Measurements from ENCODE around the gene KCNQ4.

DNA sequence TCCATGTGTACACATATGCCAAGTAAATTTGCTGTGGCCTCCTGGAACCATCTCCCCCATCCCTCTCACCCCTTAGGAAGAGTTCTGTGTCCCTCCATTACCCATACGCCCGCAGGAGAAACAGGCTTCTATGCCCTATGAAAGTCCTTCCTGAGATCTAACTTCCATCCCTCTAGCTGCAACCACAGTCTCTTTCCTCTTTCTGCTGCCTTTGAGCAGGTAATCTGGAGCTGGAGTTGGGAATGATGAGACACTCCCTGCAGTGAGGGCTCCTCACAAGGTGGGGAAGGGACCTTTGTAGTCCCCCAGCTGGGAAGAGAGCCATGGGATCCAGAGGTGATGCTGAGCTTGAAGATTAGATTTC is 2.0 kb upstream of the KCNQ4 start:
- no peak for TF ChIP-seq MAFK (IDR thresholded peaks at IDR 0.05; ENCODE audit: low read depth, low read length)
- TF ChIP-seq, protein P1, sequence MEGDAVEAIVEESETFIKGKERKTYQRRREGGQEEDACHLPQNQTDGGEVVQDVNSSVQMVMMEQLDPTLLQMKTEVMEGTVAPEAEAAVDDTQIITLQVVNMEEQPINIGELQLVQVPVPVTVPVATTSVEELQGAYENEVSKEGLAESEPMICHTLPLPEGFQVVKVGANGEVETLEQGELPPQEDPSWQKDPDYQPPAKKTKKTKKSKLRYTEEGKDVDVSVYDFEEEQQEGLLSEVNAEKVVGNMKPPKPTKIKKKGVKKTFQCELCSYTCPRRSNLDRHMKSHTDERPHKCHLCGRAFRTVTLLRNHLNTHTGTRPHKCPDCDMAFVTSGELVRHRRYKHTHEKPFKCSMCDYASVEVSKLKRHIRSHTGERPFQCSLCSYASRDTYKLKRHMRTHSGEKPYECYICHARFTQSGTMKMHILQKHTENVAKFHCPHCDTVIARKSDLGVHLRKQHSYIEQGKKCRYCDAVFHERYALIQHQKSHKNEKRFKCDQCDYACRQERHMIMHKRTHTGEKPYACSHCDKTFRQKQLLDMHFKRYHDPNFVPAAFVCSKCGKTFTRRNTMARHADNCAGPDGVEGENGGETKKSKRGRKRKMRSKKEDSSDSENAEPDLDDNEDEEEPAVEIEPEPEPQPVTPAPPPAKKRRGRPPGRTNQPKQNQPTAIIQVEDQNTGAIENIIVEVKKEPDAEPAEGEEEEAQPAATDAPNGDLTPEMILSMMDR (IDR thresholded peaks at IDR 0.05; ENCODE audit: control extremely low read depth in 1 of 3, insufficient read depth in 1 of 3, low read depth in 1 of 3, low read length in 3 of 3), result no peak
- TF ChIP-seq POLR2AphosphoS5 (IDR thresholded peaks at IDR 0.05; ENCODE audit: low read depth, low read length), result no peak
- no peak for TF ChIP-seq SIX5 (IDR thresholded peaks at IDR 0.05; ENCODE audit: low read depth, low read length)
